NB4 (cell line): ENCODE data around the gene ACSBG1.

Source experiments
- DNase-seq: peaks from one replicate; pipeline ENCODE4 v3.0.0; 2010; ENCODE audit warnings: low read depth
- H3K4me3 ChIP-seq: one replicate; pipeline ENCODE4 v1.5.1; 2011; ENCODE audit warnings: mild to moderate bottlenecking, low read depth, low read length, moderate library complexity
- CTCF ChIP-seq: IDR thresholded peaks from one replicate; pipeline ENCODE4 v1.5.1; 2012; ENCODE audit warnings: low read depth, low read length
- MAX ChIP-seq: IDR thresholded peaks from 2 replicates; pipeline ENCODE4 v1.6.1; 2011; ENCODE audit warnings: low read depth, low read length
- MYC ChIP-seq: IDR thresholded peaks from 2 replicates; pipeline ENCODE4 v1.6.1; 2011; ENCODE audit warnings: low read depth, low read length
- POLR2A ChIP-seq: IDR thresholded peaks from 2 replicates; pipeline ENCODE4 v1.6.1; 2011; ENCODE audit warnings: mild to moderate bottlenecking; ENCODE audit not compliant: insufficient read length; ENCODE audit errors: extremely low read depth

ACSBG1 gene

DNA sequence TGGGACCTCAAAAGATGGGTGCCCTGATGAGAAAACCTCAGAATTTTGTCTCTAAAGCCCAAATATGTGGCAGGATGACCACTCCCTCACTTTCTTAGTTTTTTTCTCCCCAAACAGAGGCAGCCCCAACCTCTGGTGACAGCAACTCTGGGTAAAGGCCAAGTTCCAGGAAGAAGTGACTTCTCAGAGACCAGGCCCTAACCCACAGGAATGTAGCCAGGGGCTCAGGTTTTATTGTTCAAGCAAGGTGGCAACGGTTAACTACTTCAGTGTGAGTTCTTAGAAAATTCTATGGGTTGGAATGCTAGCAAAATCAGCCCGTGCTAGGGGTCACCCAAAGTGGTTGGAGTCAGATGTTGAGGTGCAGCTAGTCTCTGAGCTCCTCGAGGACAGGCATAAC is 24.9 kb upstream of the ACSBG1 start:
- no peak overlapping the region for H3K4me3 ChIP-seq
- TF ChIP-seq CTCF (no peak), MYC (no peak), POLR2A (no peak), MAX (no peak)
- no peak for DNase-seq

GRCh38 chr15:78257681-78258080 is 23.3 kb upstream of the ACSBG1 start:
- no peak for DNase-seq
- TF ChIP-seq MYC (no peak), POLR2A (no peak)
- H3K4me3 ChIP-seq: no peak overlapping the region

DNA sequence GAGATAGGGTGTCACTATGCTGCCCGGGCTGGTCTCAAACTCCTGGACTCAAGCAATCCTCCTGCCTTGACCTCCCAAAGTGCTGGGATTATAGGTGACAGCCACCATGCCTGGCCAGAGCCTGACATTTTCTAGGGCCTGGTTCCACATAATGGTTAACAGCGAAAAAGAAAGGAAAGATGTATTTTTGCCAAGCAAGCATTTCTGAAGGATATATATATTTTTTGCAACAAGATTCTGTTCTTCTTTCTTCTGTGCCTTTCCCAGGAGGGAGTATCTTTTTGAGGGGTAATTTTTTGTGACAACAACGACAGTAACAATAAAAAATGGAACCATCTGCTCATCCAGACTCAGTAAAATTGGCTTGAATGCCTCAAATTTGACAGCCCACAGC is 21.7 kb upstream of the ACSBG1 start:
- DNase-seq: no peak
- TF ChIP-seq POLR2A (no peak), CTCF (no peak), MYC (no peak), MAX (no peak)
- no peak overlapping the region for H3K4me3 ChIP-seq

GRCh38 chr15:78255421-78256043 is 21.2 kb upstream of the ACSBG1 start:
- DNase-seq: no peak
- TF ChIP-seq MAX (no peak), MYC (no peak), POLR2A (no peak), CTCF (no peak)
- no peak overlapping the region for H3K4me3 ChIP-seq

DNA sequence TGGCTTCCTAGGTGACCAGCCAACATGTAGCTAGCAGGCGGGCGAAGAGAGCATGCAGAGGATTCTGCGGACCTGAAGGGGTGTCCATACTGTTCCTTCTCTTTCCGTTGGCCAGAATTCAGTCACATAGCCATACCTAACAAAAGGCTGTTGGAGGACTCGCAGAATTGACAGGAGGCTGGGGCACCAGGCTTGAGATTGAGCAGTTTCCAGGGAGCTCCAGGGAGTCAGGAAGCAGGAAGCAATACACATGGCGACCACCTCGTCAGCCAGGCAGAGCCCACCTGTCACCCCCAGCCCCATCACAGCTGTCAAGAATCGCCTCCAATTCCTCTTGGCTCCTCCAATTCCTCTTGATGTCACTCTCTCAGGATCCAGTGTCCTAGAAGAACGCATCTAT is 16.8 kb upstream of the ACSBG1 start:
- TF ChIP-seq MYC: no peak
- no peak for TF ChIP-seq MAX
- no peak for TF ChIP-seq CTCF
- no peak for TF ChIP-seq POLR2A
- no peak overlapping the region for H3K4me3 ChIP-seq
- DNase-seq: no peak

DNA sequence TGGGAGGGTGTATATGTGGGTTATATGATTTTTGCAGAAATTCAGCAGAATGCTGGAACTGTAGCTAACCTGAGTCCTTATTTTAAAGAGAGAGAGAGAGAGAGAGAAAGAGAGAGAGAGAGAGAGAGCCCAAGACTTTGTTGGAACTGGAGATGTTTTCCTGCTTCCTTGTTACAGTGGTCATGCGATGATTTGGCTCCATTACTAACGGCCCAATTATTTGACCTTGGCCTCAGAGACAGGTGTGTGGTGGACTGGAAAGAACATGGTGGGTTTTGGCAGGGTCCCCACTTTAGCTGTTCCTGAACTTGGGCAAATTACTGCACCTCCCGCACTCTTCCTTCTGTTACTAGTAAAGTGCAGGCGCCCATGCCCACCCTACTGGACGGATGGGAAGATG is 14.8 kb upstream of the ACSBG1 start:
- DNase-seq: no peak
- TF ChIP-seq POLR2A (no peak), CTCF (no peak), MAX (no peak), MYC (no peak)
- no peak overlapping the region for H3K4me3 ChIP-seq
